Loucy (cell line): ENCODE results near the gene HSPA12A.

ENCODE experiments used
- H2AFZ ChIP-seq: fragments of 200-600 bp; sonication (generic); 2 replicates; pipeline ENCODE4 v1.6.0; 2016; ENCODE audit warnings: antibody characterized with exemption, mild to moderate bottlenecking, low read length, moderate library complexity
- H3F3A ChIP-seq: fragments of 200-600 bp; 2 replicates; pipeline ENCODE4 v1.6.0; 2016; ENCODE audit warnings: antibody characterized with exemption, low read depth, mild to moderate bottlenecking
- H3K27me3 ChIP-seq: fragments of 200-600 bp; sonication (generic); 2 replicates; pipeline ENCODE4 v1.6.1; 2014; ENCODE audit warnings: low read length, mild to moderate bottlenecking; ENCODE audit not compliant: insufficient read depth, poor library complexity, severe bottlenecking
- H3K36me3 ChIP-seq: fragments of 200-600 bp; sonication (generic); 2 replicates; pipeline ENCODE4 v1.6.1; 2016; ENCODE audit warnings: low read length; ENCODE audit not compliant: insufficient read depth
- H3K4me1 ChIP-seq: fragments of 200-600 bp; sonication (generic); 2 replicates; pipeline ENCODE4 v1.5.1; 2014; ENCODE audit warnings: low read length, mild to moderate bottlenecking; ENCODE audit not compliant: insufficient read depth, poor library complexity, severe bottlenecking
- H3K4me2 ChIP-seq: fragments of 200-600 bp; sonication (generic); 2 replicates; pipeline ENCODE4 v1.6.0; 2014; ENCODE audit warnings: antibody characterized with exemption, low read length, low read depth, mild to moderate bottlenecking; ENCODE audit not compliant: poor library complexity, severe bottlenecking
- H3K4me3 ChIP-seq: fragments of 200-600 bp; sonication (generic); 2 replicates; pipeline ENCODE4 v1.5.1; 2014; ENCODE audit warnings: low read length, mild to moderate bottlenecking, mixed read lengths; ENCODE audit not compliant: poor library complexity, severe bottlenecking
- H3K79me2 ChIP-seq: fragments of 200-600 bp; sonication (generic); 2 replicates; pipeline ENCODE4 v1.6.1; 2014; ENCODE audit warnings: low read length; ENCODE audit not compliant: insufficient read depth
- H3K9ac ChIP-seq: fragments of 200-600 bp; sonication (generic); 2 replicates; pipeline ENCODE4 v1.6.0; 2014; ENCODE audit warnings: mild to moderate bottlenecking, low read depth, low read length, moderate library complexity; ENCODE audit not compliant: poor library complexity, severe bottlenecking
- H3K9me2 ChIP-seq: fragments of 200-600 bp; sonication (generic); replicated peaks from 2 replicates; pipeline ENCODE4 v1.6.1; 2016; ENCODE audit warnings: low read depth, low read length, mixed read lengths
- H3K9me3 ChIP-seq: fragments of 200-600 bp; sonication (generic); 2 replicates; pipeline ENCODE4 v1.6.1; 2014; ENCODE audit warnings: mild to moderate bottlenecking, antibody characterized with exemption, low read length, low read depth; ENCODE audit not compliant: insufficient read depth
- H4K20me1 ChIP-seq: fragments of 200-600 bp; sonication (generic); 2 replicates; pipeline ENCODE4 v1.6.0; 2014; ENCODE audit warnings: antibody characterized with exemption, low read length, mild to moderate bottlenecking; ENCODE audit not compliant: insufficient read depth, poor library complexity, severe bottlenecking
- CTCF ChIP-seq: fragments of 200-600 bp; sonication (generic); conservative IDR thresholded peaks from 2 replicates; pipeline ENCODE4 v1.5.1; 2014; ENCODE audit warnings: mild to moderate bottlenecking, antibody characterized with exemption, low read length
- EZH2phosphoT487 ChIP-seq: fragments of 200-600 bp; IDR thresholded peaks from 2 replicates; pipeline ENCODE4 v1.6.1; 2018; ENCODE audit warnings: antibody characterized with exemption, mild to moderate bottlenecking, moderate library complexity, borderline replicate concordance

The HSPA12A gene

GRCh38 chr10:116742367-116743265, at the start of gene HSPA12A:
Gene HSPA12A (minus strand): TSS chr10:116742566. CDS start chr10:116742469, 97 bp downstream.
- Histone ChIP-seq H3K27me3 (no peaks in the 10 kb centered on the region), H4K20me1 (no peaks in the 10 kb centered on the region), H3K9me2 (no peaks in the 10 kb centered on the region), H3K9me3 (no peaks in the 10 kb centered on the region), H3K79me2 (no peaks in the 10 kb centered on the region), H3K9ac (no peak within 1 kb of the TSS), H3K4me1 (peaks cover 11% of the 10 kb centered on the region), H3F3A (no peaks in the 10 kb centered on the region), H3K4me3 (no peak within 1 kb of the TSS), H3K36me3 (no peaks in the 10 kb centered on the region), H2AFZ (no peak within 1 kb of the TSS), H3K4me2 (no peak within 1 kb of the TSS)
- no peak for TF ChIP-seq EZH2phosphoT487

- Histone ChIP-seq H3K4me3 (no peak overlapping the region), H3K9me2 (no peaks in the 10 kb centered on the region), H3K9ac (no peak overlapping the region), H3K4me2 (no peak overlapping the region), H3K27me3 (no peaks in the 10 kb centered on the region), H3F3A (no peaks in the 10 kb centered on the region), H3K4me1 (peaks cover 7% of the 10 kb centered on the region), H2AFZ (no peak overlapping the region), H4K20me1 (no peaks in the 10 kb centered on the region), H3K79me2 (no peaks in the 10 kb centered on the region), H3K36me3 (no peaks in the 10 kb centered on the region), H3K9me3 (no peaks in the 10 kb centered on the region)
- no peak for TF ChIP-seq EZH2phosphoT487
- no peak for TF ChIP-seq CTCF
Observed at GRCh38 chr10:116791241-116791640, 48.9 kb upstream of the HSPA12A start.

GRCh38 chr10:116787893-116788665, 45.7 kb upstream of the HSPA12A start:
- H3K4me3 ChIP-seq, result peak overlapping the region; percentile 55
- H3K9me2 ChIP-seq, result no peaks in the 10 kb centered on the region
- H3K9me3 ChIP-seq, result no peaks in the 10 kb centered on the region
- peak overlapping the region; percentile 88 for H2AFZ ChIP-seq
- H3K4me1 ChIP-seq, result peaks cover 7% of the 10 kb centered on the region
- no peaks in the 10 kb centered on the region for H4K20me1 ChIP-seq
- H3K27me3 ChIP-seq, result no peaks in the 10 kb centered on the region
- no peak for TF ChIP-seq EZH2phosphoT487
- TF ChIP-seq CTCF, result peak; percentile 96
- H3K36me3 ChIP-seq, result no peaks in the 10 kb centered on the region
- H3K9ac ChIP-seq, result peak overlapping the region; percentile 37
- no peaks in the 10 kb centered on the region for H3K79me2 ChIP-seq
- H3K4me2 ChIP-seq, result peak overlapping the region; percentile 70
- H3F3A ChIP-seq, result no peaks in the 10 kb centered on the region
